RCC 7860 (cell line): ENCODE data around the gene GNAI3.

ENCODE experiments used
- DNase-seq: peaks from one replicate; pipeline ENCODE4 v3.0.0-alpha.2; 2015; ENCODE audit warnings: low spot score
- FAIRE-seq: peaks from 2 replicates; lab custom pipeline; 2012; peaks lifted over from hg19 to GRCh38; lab: Jason Lieb, UNC

The GNAI3 gene

DNA sequence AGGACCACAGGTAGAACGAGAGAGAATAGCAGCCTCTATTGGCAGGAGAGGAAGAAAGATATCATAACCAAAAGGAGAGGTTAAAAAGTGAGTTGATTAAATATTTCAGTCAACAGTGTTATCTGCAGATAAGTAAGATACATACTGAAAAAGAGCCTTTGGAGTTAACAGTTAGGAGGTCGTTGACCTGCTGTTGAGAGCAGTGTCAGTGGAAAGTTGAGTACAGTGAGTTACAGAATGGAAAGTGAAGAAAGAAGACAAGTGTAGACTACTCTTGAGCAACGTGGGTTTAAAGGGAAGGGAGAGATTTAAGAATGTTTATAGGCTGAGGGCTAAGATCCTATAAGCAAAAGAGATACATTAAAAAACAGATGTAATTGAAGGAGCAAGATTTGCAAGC lies 40.8 kb downstream of the GNAI3 start:
- FAIRE-seq (no peak), DNase-seq (no peak)

DNA sequence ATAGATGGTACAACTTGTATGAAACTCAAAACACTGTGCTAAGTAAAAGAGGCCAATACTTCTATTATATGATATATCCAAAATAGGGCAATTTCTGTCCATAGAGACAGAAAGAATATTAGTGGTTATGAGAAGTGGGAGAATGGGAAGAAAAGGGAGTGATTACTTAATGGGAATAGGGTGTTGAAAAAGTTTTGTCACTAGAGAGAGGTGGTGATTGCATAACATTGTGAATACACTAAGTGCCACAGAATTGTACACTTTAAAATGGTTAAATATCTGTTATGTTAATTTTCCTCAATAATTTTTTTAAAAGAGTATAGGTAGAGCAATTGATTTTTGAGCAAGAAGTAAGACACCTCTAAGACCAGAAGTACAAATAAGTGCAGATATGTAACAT lies 41.3 kb downstream of the GNAI3 start:
- no peak for FAIRE-seq
- no peak for DNase-seq

DNA sequence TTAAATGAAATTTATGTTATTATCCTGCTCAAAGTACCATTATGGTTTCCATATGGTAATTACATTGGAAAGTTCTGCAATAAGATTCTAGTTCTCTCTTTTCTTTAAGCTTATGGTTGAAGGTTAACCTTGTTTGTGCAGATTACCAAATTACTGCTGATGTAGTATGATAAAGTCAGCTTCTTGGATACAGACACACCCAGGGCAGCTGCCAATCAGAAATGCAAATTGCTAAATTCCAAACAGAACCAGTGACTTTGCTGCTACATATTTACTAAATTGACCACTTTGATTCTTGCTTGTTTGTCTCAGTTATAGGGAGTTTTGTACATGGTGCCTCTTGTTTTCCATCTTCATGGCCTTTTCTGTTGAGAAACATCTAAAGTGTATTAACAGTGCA lies 44.5 kb downstream of the GNAI3 start:
- FAIRE-seq (no peak), DNase-seq (no peak)

DNA sequence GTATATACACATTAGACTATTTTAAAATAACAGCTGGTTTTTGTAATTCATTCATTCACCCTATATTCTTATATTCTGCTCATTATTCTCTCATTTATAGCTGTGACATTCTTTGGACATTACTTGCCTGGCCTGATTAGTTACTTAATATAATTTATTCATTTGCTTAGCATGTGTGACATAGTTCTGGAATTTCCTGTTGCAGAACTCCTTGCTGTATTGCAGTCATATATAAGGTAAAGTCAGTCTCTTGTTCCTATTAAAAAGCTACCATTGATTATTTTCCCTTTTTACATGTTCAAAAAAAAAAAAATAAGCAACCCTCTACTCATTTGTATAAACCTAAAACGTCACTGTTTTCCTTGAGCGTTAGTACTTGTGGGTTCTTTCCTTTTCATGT lies 47.1 kb downstream of the GNAI3 start:
- FAIRE-seq, result peak; percentile 25
- DNase-seq, result no peak

DNA sequence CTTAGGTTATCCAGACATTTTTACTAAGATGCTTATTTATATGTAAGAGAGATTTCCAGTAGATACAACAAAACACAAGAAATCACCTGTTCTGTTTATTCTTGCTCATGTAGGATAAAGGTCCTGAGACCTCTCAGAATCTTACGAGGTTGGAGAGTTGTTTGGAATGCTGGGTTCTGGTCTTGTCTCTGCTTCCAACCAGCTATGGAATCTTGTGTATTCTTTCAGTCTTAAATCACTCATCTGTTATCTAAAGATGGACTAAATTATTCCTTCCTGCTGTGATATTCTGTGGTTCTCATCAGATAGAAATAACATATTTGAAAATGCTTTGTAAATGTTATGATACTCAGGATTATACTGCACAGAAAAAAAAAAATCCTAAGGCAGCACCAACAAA lies 49.7 kb downstream of the GNAI3 start:
- FAIRE-seq, result no peak
- DNase-seq, result no peak

DNA sequence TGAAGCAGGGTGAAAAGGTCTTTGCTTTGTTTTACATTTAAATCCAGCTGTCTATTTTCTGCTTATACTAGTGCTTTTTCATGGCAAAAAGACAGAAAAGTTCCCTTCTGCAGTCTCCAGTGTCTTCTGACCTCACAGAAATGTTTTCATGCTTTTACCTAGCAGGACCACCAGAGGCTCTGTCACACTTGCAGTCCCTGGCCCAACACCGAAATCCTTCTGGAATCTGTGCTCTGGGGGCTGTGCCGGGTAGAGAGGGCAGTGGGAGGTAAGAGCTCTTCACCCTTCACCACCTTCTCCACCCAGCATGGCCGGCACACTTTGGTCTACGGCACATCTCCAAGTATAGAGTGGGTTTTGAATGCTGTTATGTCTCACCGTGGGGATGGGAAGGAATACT lies 50.2 kb downstream of the GNAI3 start:
- FAIRE-seq, result no peak
- DNase-seq, result no peak

DNA sequence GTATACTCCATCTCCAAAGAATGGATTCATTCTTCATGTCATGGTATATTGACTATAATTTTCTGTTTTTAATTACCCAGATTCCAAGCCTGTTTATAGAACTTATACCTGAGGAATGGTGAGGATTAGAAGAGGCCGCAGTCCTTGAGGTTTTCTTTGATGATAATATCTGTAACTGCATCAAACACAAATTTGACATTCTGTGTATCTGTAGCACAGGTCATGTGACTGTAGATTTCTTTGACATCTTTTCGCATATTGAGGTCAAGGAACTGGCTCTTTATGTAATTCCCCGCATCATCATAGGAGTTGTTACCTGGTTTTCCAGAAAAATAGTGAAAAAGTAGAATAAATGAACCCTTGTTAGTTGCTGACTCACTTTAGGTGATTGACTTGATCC lies 54.8 kb downstream of the GNAI3 start:
- FAIRE-seq (no peak), DNase-seq (no peak)

DNA sequence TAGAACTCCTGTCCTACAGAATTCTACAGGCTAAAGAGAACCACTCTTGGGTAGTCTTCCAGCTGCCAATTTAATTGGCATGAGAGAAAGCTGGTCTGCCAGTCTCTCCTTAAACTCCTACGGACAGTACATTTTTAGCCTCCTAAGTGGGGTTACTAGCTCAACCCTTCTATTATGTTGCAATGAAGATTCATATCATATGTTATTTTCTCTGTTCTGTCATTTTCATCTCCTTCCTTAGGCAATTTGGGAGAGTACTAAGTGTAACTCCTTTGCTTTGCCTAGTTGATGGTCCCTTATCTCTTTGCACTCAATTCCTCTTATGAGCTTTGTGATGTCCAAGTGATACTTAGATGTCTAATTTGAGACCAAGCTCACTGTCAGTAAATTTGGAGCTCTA lies 57.0 kb downstream of the GNAI3 start:
- no peak for FAIRE-seq
- no peak for DNase-seq

DNA sequence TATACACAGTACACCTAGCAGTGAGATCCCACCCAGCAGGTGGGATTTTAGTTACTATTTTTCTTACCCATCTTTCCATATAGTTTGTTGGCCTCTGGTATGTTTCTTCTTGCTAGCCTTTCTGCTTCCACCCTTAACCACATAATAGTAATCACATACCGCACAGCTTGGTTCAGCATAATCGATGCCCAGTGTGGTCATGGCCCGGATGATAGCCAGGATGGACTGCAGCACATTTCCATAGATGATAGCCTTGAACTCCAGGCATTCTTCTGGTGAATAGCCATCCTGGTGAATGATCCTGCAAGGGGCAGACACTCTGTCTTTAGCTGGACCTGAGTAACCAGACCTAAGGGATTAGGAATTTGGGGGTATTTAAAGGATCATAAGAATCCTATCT lies 61.5 kb downstream of the GNAI3 start:
- DNase-seq, result peak; percentile 11
- FAIRE-seq, result no peak

DNA sequence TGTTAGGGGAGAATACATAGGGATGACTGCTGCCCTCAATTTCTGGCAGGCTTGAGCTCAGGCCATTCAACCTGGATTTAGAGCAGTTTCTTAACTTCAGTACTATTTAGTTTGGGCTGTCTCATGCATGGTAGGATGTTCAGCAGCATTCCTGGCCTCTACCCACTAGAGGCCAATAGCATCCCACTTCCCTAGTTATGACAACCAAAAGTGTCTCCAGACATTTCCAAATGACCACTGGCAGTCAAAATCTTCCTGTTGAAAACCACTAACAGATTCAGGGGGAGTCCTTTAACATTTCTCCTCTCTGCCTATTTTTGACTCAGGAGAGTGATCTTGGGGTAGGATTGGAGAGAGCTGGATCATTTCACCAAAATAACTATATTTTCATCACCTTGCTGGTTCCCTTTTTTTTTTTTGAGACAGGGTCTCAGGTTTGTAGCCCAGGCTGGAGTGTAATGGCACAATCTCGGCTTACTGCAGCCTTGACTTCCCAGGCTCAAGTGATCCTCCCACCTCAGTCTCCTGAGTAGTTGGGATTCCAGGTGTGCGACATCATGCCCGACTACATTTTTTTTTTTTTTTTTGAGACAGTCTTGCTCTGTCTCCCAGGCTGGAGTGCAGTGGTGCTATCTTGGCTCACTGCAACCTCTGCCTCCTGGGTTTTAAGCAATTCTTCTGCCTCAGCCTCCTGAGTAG lies 62.3 kb downstream of the GNAI3 start:
- FAIRE-seq, result peak; percentile 40
- DNase-seq, result peak; percentile 74

DNA sequence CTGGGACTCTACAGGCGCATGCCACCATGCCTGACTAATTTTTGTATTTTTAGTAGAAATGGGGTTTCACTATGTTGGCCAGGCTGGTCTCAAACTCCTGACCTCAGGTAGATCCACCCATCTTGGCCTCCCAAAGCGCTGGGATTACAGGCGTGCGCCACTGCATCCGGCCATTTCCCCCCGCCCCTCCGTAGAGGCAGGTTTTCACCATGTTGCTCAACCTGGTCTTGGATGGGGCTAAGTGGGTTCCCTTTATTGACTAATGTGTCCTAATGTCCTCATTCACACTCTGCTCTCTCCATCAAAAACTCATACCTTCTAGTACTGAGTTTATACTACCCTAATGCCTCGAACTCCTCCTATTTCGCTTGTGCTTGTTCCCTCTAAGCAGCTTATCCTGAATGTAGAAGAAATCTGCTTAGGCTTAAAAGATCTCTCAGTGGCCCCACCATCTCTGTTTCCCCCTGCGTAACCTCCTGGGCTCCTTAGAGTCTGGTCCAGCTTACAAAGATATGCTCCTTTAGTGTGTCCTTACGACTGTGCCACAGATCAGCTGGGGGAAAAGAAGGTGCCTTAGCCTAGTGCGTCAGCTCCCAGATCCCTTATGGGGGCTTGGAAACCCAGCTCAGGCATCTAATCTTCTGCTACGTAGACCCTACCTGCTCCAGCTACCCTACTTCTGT lies 63.0 kb downstream of the GNAI3 start:
- no peak for FAIRE-seq
- no peak for DNase-seq

DNA sequence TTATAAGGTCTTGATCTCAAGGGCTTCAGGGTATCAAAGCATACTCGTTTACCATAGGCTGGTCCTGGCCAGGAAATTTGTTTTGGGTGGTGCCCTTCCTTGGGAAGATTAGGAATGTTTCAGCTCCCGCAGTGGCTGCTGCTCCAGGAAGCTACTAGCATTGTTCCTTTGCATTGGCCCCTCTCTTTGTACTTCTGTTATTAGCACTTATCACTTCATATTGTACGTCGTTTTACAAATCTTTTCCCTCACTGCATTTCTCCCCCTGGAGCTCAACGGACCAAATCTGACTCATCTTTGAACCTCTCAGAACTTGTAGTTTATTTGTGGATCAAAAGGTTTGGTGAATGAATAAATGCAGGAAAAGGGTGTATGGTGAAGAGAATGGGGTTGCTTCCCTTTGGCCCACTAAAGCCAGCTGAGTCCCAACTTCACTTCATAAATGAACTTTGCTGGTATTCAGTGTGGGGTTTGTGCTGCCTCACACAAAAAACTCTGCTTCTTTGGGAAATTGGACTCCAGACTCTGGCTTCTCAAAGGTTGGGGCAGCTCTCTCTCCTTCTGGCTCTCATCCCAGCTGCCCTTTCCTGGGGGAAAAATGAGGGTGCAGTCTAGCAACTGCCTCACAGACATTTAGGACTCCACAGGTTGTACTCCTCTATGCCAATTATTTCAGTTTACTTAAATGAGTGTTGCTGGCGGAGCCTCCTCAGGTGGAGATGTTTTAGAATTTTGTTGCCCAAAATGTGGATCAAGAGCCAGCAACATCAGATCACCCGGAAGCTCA lies 65.1 kb downstream of the GNAI3 start:
- no peak for FAIRE-seq
- no peak for DNase-seq

DNA sequence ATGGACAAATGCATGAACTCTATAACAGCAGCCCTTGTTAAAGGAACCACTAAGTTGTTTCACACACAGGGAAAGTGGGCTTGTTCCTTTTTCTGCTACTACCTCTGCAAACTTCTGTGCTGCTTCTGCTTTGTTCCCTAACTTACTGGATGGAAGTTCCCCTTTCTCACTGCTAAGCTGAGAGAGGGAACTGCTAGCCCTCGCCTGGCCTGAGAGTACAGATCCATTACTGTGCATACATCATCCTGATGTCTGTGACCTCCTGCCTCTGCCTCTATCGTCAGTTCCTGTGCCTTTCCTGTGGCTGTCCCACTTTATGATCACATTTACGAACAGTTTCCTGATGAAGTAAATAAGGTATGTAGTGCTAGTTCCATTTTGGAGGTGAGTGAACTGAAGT lies 67.5 kb downstream of the GNAI3 start:
- DNase-seq, result no peak
- no peak for FAIRE-seq

DNA sequence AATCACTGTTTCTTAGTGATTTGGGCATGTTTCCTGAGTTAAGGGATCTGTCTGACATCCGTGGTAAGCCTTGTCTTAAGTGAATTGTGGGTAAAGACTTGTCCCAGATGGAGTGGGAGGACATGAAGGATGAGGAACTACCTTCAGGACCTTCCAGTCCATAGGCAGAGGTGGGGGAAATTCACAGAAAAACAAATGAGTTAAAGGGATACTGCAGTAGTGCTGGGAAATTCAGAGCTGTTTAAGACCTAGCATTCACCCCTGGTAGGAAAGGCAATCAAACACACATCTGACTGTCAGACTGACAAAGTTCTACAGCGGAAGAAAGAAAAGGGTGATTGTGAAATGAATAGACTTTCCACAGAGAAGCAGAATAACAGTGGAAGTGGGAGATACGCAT lies 68.0 kb downstream of the GNAI3 start:
- FAIRE-seq, result no peak
- no peak for DNase-seq

DNA sequence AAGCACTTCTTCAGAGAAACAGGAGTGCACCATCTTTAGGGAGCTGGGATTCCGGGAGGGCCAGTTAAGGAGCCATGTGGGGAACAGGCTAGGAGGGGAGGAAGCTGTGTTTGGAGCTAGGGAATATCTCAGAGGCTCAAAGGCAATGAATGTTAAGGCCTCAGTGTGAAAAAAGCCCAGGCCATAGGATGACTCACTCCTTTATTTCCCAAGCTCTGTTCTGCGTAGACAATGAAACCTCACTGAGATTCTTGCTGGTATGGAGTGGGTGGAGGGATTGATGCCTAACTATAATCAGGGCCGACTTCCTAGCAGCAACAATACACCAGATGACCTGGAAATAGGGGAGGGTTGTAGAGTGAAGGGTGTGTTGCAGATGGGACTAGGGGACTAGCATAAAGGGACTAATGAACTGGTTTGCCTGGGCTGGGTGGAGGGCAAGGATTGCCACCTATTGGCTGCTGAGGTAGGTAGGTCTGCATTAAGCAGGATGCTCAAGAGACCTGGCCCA lies 68.9 kb downstream of the GNAI3 start:
- DNase-seq, result peak; percentile 71
- peak; percentile 58 for FAIRE-seq

DNA sequence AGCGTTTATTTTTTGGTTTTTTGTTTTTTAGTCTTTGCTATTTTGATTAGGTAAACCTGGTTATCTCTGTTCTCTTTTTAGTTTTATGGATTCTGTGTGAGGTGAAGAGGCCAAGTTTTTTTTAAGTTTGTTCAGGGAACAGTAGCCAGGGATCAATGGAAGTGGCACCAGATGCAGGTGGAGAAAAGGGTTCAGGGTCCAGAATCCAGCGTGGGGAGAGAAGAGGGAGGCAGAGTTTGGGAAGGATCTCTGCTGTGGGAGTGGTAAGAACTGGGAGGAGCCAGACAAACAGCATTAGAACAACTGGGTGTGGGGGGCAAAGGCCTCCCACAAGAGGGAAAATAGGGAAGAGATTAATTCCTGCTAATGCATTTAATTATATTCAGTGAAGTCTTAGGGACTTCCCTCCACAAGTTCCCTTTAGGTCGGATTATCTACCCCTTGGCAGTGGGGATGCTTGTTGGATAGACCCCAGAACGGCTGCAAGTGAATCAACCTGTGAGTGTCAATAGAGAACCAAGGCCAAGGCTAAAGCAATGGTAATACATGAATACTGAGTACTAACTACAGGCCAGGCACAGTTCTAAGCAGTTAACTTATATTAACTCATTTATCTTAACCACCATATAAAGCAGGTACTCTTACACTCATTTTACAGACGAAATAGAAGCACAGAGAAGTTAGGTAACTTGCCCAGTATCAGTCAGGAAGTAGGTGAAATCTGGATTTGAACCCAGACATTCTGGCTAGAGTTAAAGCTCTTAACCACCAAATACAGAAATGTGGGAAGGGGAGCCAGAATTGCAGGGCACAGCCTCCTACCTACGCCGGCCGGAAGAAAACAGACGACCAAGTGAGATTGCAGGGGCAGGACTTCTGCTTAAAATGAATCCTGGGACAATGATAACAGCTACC lies 70.5 kb downstream of the GNAI3 start:
- DNase-seq, result no peak
- no peak for FAIRE-seq

DNA sequence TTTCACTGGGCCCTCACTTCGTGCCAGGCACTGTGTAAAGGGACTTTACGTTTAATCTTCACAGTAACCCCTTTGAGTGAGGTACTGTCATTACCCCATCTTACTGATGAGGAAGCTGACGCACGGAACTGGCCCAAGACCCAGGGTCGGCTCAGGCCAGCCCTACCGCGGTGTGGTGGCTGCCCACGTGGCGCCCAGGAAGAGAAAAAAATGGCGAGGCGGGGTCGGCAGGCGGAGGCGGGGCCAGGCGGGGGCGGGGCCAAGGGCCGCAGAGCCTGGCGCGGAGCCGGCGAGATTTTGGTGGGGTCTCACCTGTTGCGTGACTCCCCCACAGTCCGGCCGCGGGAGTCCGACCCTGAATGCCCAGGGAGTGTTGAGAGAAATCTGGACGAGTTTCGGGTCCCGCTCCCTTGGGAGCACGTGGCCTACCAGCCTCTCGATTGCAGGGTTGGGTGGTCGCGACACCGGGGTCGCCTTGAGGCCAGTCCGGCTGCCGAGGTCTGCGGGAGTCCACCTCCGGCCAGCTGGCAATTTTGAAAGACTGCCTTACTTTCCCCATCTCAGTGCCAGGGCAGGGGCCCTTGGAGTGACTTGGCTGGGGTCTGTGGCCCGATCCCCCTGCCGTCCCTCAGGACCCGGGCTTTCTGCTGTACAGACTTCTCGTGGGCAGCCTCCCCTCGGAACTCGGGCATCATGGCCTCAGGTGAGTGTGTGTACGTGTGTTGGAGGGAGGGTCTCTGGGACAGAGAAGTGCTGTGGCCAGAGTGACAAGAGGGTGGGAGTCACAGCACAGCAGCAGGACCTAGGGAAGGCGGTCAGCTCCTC lies 71.4 kb downstream of the GNAI3 start, which contains the start of the genes AMPD2 and GNAT2:
Gene AMPD2, plus strand, starts transcription at position 262 of the 825 bp plus-strand sequence. CDS start 1,339 bp downstream, outside the sequence.
Gene GNAT2, minus strand, starts transcription at position 41 of the 825 bp plus-strand sequence. CDS start 6,746 bp downstream, outside the sequence.
- FAIRE-seq, result no peak
- DNase-seq, result peak; percentile 80

DNA sequence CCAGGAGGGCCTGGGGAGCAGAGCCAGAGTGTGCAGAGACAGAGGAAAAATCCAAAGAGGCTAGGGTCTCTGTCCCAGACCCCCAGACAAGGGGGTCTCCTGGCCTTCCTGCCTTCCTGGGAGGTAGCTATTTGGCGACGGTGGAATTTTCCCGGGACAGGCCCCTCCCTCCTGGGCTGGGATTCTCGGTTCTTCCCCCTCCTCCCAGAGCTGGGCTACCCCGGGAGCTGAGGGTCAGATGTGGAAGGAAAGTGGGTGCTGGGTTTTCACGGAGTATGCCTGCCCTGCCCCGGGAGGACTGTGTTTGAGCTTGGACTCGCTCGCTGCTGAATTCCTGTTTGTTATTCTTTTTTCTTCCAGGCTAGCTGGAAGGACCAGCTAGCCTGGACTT lies 72.0 kb downstream of the GNAI3 start:
- peak; percentile 50 for DNase-seq
- FAIRE-seq, result no peak

DNA sequence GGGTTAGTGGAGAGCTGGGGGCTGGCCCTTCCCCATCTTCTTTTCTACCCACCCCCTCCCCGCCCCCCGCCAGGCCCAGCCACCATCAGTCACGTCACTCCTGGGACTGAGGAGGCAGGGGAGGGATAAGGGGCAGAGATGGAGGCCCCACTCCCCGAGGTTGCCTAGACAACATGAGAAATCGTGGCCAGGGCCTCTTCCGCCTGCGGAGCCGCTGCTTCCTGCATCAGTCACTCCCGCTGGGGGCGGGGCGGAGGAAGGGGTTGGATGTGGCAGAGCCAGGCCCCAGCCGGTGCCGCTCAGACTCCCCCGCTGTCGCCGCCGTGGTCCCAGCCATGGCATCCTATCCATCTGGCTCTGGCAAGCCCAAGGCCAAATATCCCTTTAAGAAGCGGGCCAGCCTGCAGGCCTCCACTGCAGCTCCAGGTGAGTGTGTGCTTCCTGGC lies 72.4 kb downstream of the GNAI3 start:
- DNase-seq (peak; percentile 93), FAIRE-seq (no peak)
